Measurements from ENCODE around the gene BDKRB1. TPM values are rescaled to one million over a fixed set of nuclear protein-coding genes. Genes with fewer than 3 reads are reported as not detected.

BDKRB1 gene
- total RNA-seq, 1 experiment from 2014 or later = not detected

GRCh38 chr14:96231526-96232130 is 24.4 kb upstream of the BDKRB1 start:
- ChIA-PET POLR2A (no interaction called here), CTCF (no interaction called here)
- no peaks in the 10 kb centered on the region for H3K36me3 ChIP-seq (ENCODE audit: control insufficient read depth, insufficient read depth, low read length)
- H3K9me3 ChIP-seq (ENCODE audit: control insufficient read depth, insufficient read depth, low read depth, low read length) = no peaks in the 10 kb centered on the region
- no peak for ATAC-seq
- in situ Hi-C loops (cut with HindIII; ENCODE audit: low pct_unique_long_range_greater_than_20kb, low sequenced_read_pairs) (no loop called here), intact Hi-C loops (cut with micrococcal nuclease; ENCODE audit: unreplicated experiment) (no loop called here)
- no peak for TF ChIP-seq TCF7L2 (IDR thresholded peaks at IDR 0.05; ENCODE audit: low read depth, low read length)
- no peak for TF ChIP-seq CTCF (IDR thresholded peaks at IDR 0.05)
- TF ChIP-seq SIN3A (IDR thresholded peaks at IDR 0.05; ENCODE audit: borderline replicate concordance, insufficient read depth, low read depth, low read length) = no peak
- TF ChIP-seq POLR2AphosphoS5 (IDR thresholded peaks at IDR 0.05; ENCODE audit: low read depth, low read length) = no peak
- no peak for TF ChIP-seq REST (IDR thresholded peaks at IDR 0.05; ENCODE audit: insufficient read depth in 1 of 2, low read depth in 2 of 2, low read length in 1 of 2)
- no peak overlapping the region for H3K4me3 ChIP-seq (ENCODE audit: low read depth in 2 of 2, low read length in 2 of 2)
- H3K4me1 ChIP-seq (ENCODE audit: control insufficient read depth, insufficient read depth, low read length) = no peaks in the 10 kb centered on the region
- no peak overlapping the region for H3K27ac ChIP-seq (ENCODE audit: low read length)
- no peaks in the 10 kb centered on the region for H3K27me3 ChIP-seq (ENCODE audit: control insufficient read depth, insufficient read depth, low read length)
- DNase-seq (ENCODE audit: low read depth, low spot score) = no peak
- BruUV-seq (replicated peaks) = no TSS peak

- Histone ChIP-seq H3K27ac (ENCODE audit: low read length) (no peak overlapping the region), H3K4me1 (ENCODE audit: control insufficient read depth, insufficient read depth, low read length) (no peaks in the 10 kb centered on the region), H3K27me3 (ENCODE audit: control insufficient read depth, insufficient read depth, low read length) (no peaks in the 10 kb centered on the region), H3K4me3 (ENCODE audit: low read depth in 2 of 2, low read length in 2 of 2) (no peak overlapping the region), H3K36me3 (ENCODE audit: control insufficient read depth, insufficient read depth, low read length) (no peaks in the 10 kb centered on the region), H3K9me3 (ENCODE audit: control insufficient read depth, insufficient read depth, low read depth, low read length) (no peaks in the 10 kb centered on the region)
- no TSS peak for BruUV-seq (replicated peaks)
- in situ Hi-C loops (cut with HindIII; ENCODE audit: low pct_unique_long_range_greater_than_20kb, low sequenced_read_pairs) (no loop called here), intact Hi-C loops (cut with micrococcal nuclease; ENCODE audit: unreplicated experiment) (no loop called here)
- DNase-seq (ENCODE audit: low read depth, low spot score) (no peak), ATAC-seq (no peak)
- POLR2A ChIA-PET = no interaction called here
- CTCF ChIA-PET = no interaction called here
- TF ChIP-seq CTCF (IDR thresholded peaks at IDR 0.05) (no peak), POLR2AphosphoS5 (IDR thresholded peaks at IDR 0.05; ENCODE audit: low read depth, low read length) (no peak), TCF7L2 (IDR thresholded peaks at IDR 0.05; ENCODE audit: low read depth, low read length) (no peak), REST (IDR thresholded peaks at IDR 0.05; ENCODE audit: insufficient read depth in 1 of 2, low read depth in 2 of 2, low read length in 1 of 2) (no peak), SIN3A (IDR thresholded peaks at IDR 0.05; ENCODE audit: borderline replicate concordance, insufficient read depth, low read depth, low read length) (no peak)
These were observed 23.5 kb upstream of the BDKRB1 start for GRCh38 chr14:96232506-96232905.
